ENCODE data around the gene USHBP1. TPM values are rescaled to one million over a fixed set of nuclear protein-coding genes. Genes with fewer than 3 reads are reported as not detected.

Gene USHBP1
- total and polyA plus RNA-seq, 2 of the 4 experiments (the other 2 are of a cell fraction) = not detected

- ChIA-PET POLR2A (ENCODE audit: unreplicated experiment) (no interaction called here), CTCF (no interaction called here)
- Histone ChIP-seq H3K9me3 (ENCODE audit: control insufficient read depth, insufficient read depth, low read length) (no peaks in the 10 kb centered on the region), H3K9ac (ENCODE audit: low read depth, low read length) (no peak overlapping the region), H3K4me3 (ENCODE audit: insufficient read depth, low read depth, low read length) (no peak overlapping the region), H4K91ac (ENCODE audit: insufficient read depth, low read depth, low read length) (no peak overlapping the region), H2AK5ac (ENCODE audit: low read depth, low read length) (no peak overlapping the region), H4K5ac (ENCODE audit: low read depth, low read length) (no peak overlapping the region), H2AK9ac (replicated peaks; ENCODE audit: low read depth, low read length, poor library complexity) (no peak overlapping the region), H4K20me1 (ENCODE audit: insufficient read depth, low read length) (no peaks in the 10 kb centered on the region), H3K14ac (replicated peaks; ENCODE audit: low read depth, low read length) (no peak overlapping the region), H2BK5ac (ENCODE audit: low read depth, low read length, poor library complexity, severe bottlenecking) (no peak overlapping the region), H3K18ac (ENCODE audit: low read depth, low read length) (no peak overlapping the region), H3K4me1 (ENCODE audit: control insufficient read depth, insufficient read depth, low read length) (peaks cover 2% of the 10 kb centered on the region; the same call in 1 of the 2 replicates), H3K36me3 (ENCODE audit: control insufficient read depth, insufficient read depth, low read length) (no peaks in the 10 kb centered on the region), H3K56ac (ENCODE audit: extremely low read depth, insufficient read depth, low read length) (no peak overlapping the region), H2BK20ac (ENCODE audit: low read depth, low read length) (no peak overlapping the region), H4K8ac (ENCODE audit: low read depth in 2 of 2, low read length in 2 of 2) (no peak overlapping the region), H3K9me1 (ENCODE audit: insufficient read depth, low read length) (no peaks in the 10 kb centered on the region), H2AFZ (replicated peaks; ENCODE audit: low read length, poor library complexity) (no peak overlapping the region), H2BK15ac (ENCODE audit: low read depth, low read length) (no peak overlapping the region), H3K27ac (ENCODE audit: insufficient read depth, low read length) (no peak overlapping the region), H3K79me1 (ENCODE audit: low read depth in 1 of 2, low read length in 2 of 2) (no peaks in the 10 kb centered on the region), H3K27me3 (ENCODE audit: control insufficient read depth, insufficient read depth, low read length) (no peaks in the 10 kb centered on the region), H3K23ac (ENCODE audit: low read depth, low read length) (no peak overlapping the region), H3K4me2 (ENCODE audit: low read depth, low read length) (no peak overlapping the region), H2BK120ac (ENCODE audit: low read depth, low read length) (no peak overlapping the region), H3K4ac (ENCODE audit: low read depth, low read length) (no peak overlapping the region)
- dilution Hi-C loops (cut with HindIII; ENCODE audit: low sequenced_read_pairs, unreplicated experiment) = no loop called here
- no peak for DNase-seq
- in situ Hi-C loops (cut with MboI; ENCODE audit: low sequenced_read_pairs) = loop anchor here (5.0 to 10.0 kb wide), 2 partner anchors 81 to 213 kb away; no protein-coding TSS in a partner anchor
- WGBS, 2 experiments (ENCODE audit: extremely low coverage in 2 of 2, insufficient read length in 1 of 2) = 97% methylated on average over 7 of the region's 18 CpGs; no CpG with 5 or more reads in 1 of the 2 experiments
- no peak for ATAC-seq (ENCODE audit: low read depth)
- intact Hi-C loops (cut with micrococcal nuclease) = loop anchor here (10.0 kb wide), 1 partner anchor 511 kb away; no protein-coding TSS in a partner anchor
- BruUV-seq (replicated peaks) = no TSS peak
- TF ChIP-seq SMC3 (IDR thresholded peaks at IDR 0.05; ENCODE audit: low read depth, low read length) (no peak), CTCF (conservative IDR thresholded peaks at IDR 0.05; ENCODE audit: low read depth, low read length) (no peak), USF2 (IDR thresholded peaks at IDR 0.05; ENCODE audit: low read depth, low read length) (no peak)
These were observed 21.0 kb upstream of the USHBP1 start for GRCh38 chr19:17285415-17286135.
